ENCODE data around the gene FARP2. TPM values are rescaled to one million over a fixed set of nuclear protein-coding genes. Genes with fewer than 3 reads are reported as not detected.

The FARP2 gene
- total and polyA plus RNA-seq, 2 of the 4 experiments (the other 2 are of a cell fraction) = 17.1 to 30.8 TPM

DNA sequence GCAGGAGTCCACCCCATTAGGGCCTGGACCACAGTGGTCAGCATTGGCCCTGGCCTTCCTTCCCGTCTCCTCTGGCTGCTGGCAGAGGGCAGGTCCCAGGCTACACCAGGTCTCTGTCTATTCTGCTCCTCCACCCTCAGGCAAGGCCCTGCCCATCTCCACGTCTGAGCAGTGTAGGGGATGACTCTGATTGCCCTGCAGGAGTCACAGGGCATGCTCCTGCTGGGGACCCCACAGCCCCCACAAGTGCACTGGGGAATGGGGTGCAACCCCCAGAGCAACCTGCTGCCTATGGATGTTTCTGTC lies 112.3 kb downstream of the FARP2 start:
- H2BK5ac ChIP-seq (ENCODE audit: low read depth, low read length, poor library complexity, severe bottlenecking) = no peak overlapping the region
- no peak overlapping the region for H3K9ac ChIP-seq (ENCODE audit: low read depth, low read length)
- ChIA-PET CTCF (no interaction called here), POLR2A (ENCODE audit: unreplicated experiment) (no interaction called here)
- no peak for TF ChIP-seq RAD21 (IDR thresholded peaks at IDR 0.05; ENCODE audit: low read length)
- TF ChIP-seq FOS (IDR thresholded peaks at IDR 0.05; ENCODE audit: low read depth, low read length) = no peak
- TF ChIP-seq CHD1 (IDR thresholded peaks at IDR 0.05; ENCODE audit: low read depth, low read length) = no peak
- H4K8ac ChIP-seq (ENCODE audit: low read depth in 2 of 2, low read length in 2 of 2) = no peak overlapping the region
- H3K27me3 ChIP-seq (ENCODE audit: control insufficient read depth, insufficient read depth, low read length) = peaks cover 9% of the 10 kb centered on the region
- no peak overlapping the region for H4K91ac ChIP-seq (ENCODE audit: insufficient read depth, low read depth, low read length)
- no peak overlapping the region for H4K5ac ChIP-seq (ENCODE audit: low read depth, low read length)
- no peak overlapping the region for H3K56ac ChIP-seq (ENCODE audit: extremely low read depth, insufficient read depth, low read length)
- no peaks in the 10 kb centered on the region for H3K36me3 ChIP-seq (ENCODE audit: control insufficient read depth, insufficient read depth, low read length)
- no peak overlapping the region for H2BK20ac ChIP-seq (ENCODE audit: low read depth, low read length)
- no peak overlapping the region for H2AK5ac ChIP-seq (ENCODE audit: low read depth, low read length)
- no peak overlapping the region for H3K14ac ChIP-seq (replicated peaks; ENCODE audit: low read depth, low read length)
- no peak overlapping the region for H3K23ac ChIP-seq (ENCODE audit: low read depth, low read length)
- H3K18ac ChIP-seq (ENCODE audit: low read depth, low read length) = no peak overlapping the region
- no peak overlapping the region for H2AK9ac ChIP-seq (replicated peaks; ENCODE audit: low read depth, low read length, poor library complexity)
- BruUV-seq (replicated peaks) = no TSS peak
- no peaks in the 10 kb centered on the region for H3K9me1 ChIP-seq (ENCODE audit: insufficient read depth, low read length)
- DNase-seq (no peak), ATAC-seq (ENCODE audit: low read depth) (no peak)
- H3K79me1 ChIP-seq (ENCODE audit: low read depth in 1 of 2, low read length in 2 of 2) = no peaks in the 10 kb centered on the region
- H3K27ac ChIP-seq (ENCODE audit: insufficient read depth, low read length) = no peak overlapping the region
- in situ Hi-C loops (cut with MboI; ENCODE audit: low sequenced_read_pairs) (no loop called here), dilution Hi-C loops (cut with HindIII; ENCODE audit: low sequenced_read_pairs, unreplicated experiment) (no loop called here), intact Hi-C loops (cut with micrococcal nuclease) (no loop called here)
- H3K4me2 ChIP-seq (ENCODE audit: low read depth, low read length) = no peak overlapping the region
- H4K20me1 ChIP-seq (ENCODE audit: insufficient read depth, low read length) = no peaks in the 10 kb centered on the region
- no peaks in the 10 kb centered on the region for H3K9me3 ChIP-seq (ENCODE audit: control insufficient read depth, insufficient read depth, low read length)
- H2BK120ac ChIP-seq (ENCODE audit: low read depth, low read length) = no peak overlapping the region
- H2AFZ ChIP-seq (replicated peaks; ENCODE audit: low read length, poor library complexity) = no peak overlapping the region
- no peaks in the 10 kb centered on the region for H3K4me1 ChIP-seq (ENCODE audit: control insufficient read depth, insufficient read depth, low read length)
- WGBS, 2 experiments (ENCODE audit: extremely low coverage in 2 of 2, insufficient read length in 1 of 2) = no CpG with 5 or more reads among the region's 2 CpGs
- no peak overlapping the region for H2BK15ac ChIP-seq (ENCODE audit: low read depth, low read length)
- no peak overlapping the region for H3K4ac ChIP-seq (ENCODE audit: low read depth, low read length)
- H3K4me3 ChIP-seq (ENCODE audit: insufficient read depth, low read depth, low read length) = no peak overlapping the region

All from IMR-90 (cell line).